HEK293 (cell line): ENCODE measurements around the gene AKAP5.
A peak's percentile ranks its signal among the peaks of the same experiment; 100 is the strongest.

Experiments used
- CTCF ChIA-PET: fragments of 350-600 bp; formaldehyde crosslinking; extraction: SDS; loops from one replicate; lab custom pipeline; 2021; ENCODE audit warnings: antibody characterized with exemption; lab: Yijun Ruan, JAX
- POLR2A ChIA-PET: fragments of 300-600 bp; formaldehyde crosslinking; extraction: SDS; loops from one replicate; lab custom pipeline; 2020; ENCODE audit warnings: antibody characterized with exemption, inconsistent platforms; lab: Yijun Ruan, JAX
- H3K27ac ChIP-seq: fragments of 200-500 bp; sonication (Bioruptor generic); 2 replicates; pipeline ENCODE4 v1.5.1; 2014; ENCODE audit warnings: low read depth, low read length, control low read depth, inconsistent platforms; ENCODE audit errors: extremely low read depth
- H3K36me3 ChIP-seq, 2 experiments: fragments of 200-500 bp in 1 of 2; sonication (Bioruptor generic) in 1 of 2; 1 replicate in 1 of 2; 2 replicates in 1 of 2; pipeline ENCODE4 v1.5.1; 2014 to 2017; ENCODE audit warnings: inconsistent platforms in 2 of 2, low read length in 2 of 2; ENCODE audit not compliant: control insufficient read depth in 2 of 2, insufficient read depth in 1 of 2
- H3K4me1 ChIP-seq: fragments of 200-500 bp; sonication (Bioruptor generic); 2 replicates; pipeline ENCODE4 v1.5.1; 2014; ENCODE audit warnings: mild to moderate bottlenecking, low read length, inconsistent platforms; ENCODE audit not compliant: control insufficient read depth, insufficient read depth
- H3K4me3 ChIP-seq: 2 replicates; pipeline ENCODE4 v1.5.1; 2011; ENCODE audit warnings: low read depth, mild to moderate bottlenecking, control low read depth, low read length, moderate library complexity
- H3K9me3 ChIP-seq: fragments of 200-500 bp; sonication (Bioruptor generic); 2 replicates; pipeline ENCODE4 v1.5.1; 2014; ENCODE audit warnings: low read depth, low read length, inconsistent platforms; ENCODE audit not compliant: control insufficient read depth, insufficient read depth
- GLIS2 ChIP-seq: fragments of 450-650 bp; formaldehyde crosslinking; IDR thresholded peaks from 2 replicates; pipeline ENCODE4 v1.5.1; 2016; ENCODE audit warnings: missing biosample characterization, missing genetic modification characterization
- YY1 ChIP-seq: fragments of 450-650 bp; formaldehyde crosslinking; IDR thresholded peaks from 2 replicates; pipeline ENCODE4 v1.5.1; 2018; ENCODE audit warnings: missing biosample characterization, missing genetic modification characterization
- ZBTB8A ChIP-seq: fragments of 450-650 bp; formaldehyde crosslinking; IDR thresholded peaks from 2 replicates; pipeline ENCODE4 v1.5.1; 2016; ENCODE audit warnings: missing biosample characterization, missing genetic modification characterization
- ZFHX2 ChIP-seq: fragments of 450-650 bp; formaldehyde crosslinking; conservative IDR thresholded peaks from 2 replicates; pipeline ENCODE4 v1.5.1; 2016; ENCODE audit warnings: missing biosample characterization, missing genetic modification characterization
- ZNF19 ChIP-seq: fragments of 450-650 bp; formaldehyde crosslinking; IDR thresholded peaks from 2 replicates; pipeline ENCODE4; 2016; ENCODE audit warnings: missing biosample characterization, missing genetic modification characterization, low read depth
- ZNF280C ChIP-seq: fragments of 450-650 bp; formaldehyde crosslinking; IDR thresholded peaks from 2 replicates; pipeline ENCODE4 v1.5.1; 2016; ENCODE audit warnings: missing biosample characterization, missing genetic modification characterization
- ZNF433 ChIP-seq: fragments of 450-650 bp; formaldehyde crosslinking; IDR thresholded peaks from 2 replicates; pipeline ENCODE4 v1.5.1; 2016; ENCODE audit warnings: missing biosample characterization, missing genetic modification characterization, low read depth
- ZNF514 ChIP-seq: fragments of 450-650 bp; formaldehyde crosslinking; IDR thresholded peaks from 2 replicates; pipeline ENCODE4 v1.5.1; 2016; ENCODE audit warnings: missing biosample characterization, missing genetic modification characterization
- ZNF544 ChIP-seq: fragments of 450-650 bp; formaldehyde crosslinking; IDR thresholded peaks from 2 replicates; pipeline ENCODE4 v1.5.0; 2017; ENCODE audit warnings: missing biosample characterization, missing genetic modification characterization
- ZNF561 ChIP-seq: fragments of 450-650 bp; IDR thresholded peaks from 2 replicates; pipeline ENCODE4 v1.5.1; 2018; ENCODE audit warnings: missing biosample characterization, missing genetic modification characterization, borderline replicate concordance
- TF ChIP-seq, protein P1 (sequence below): fragments of 450-650 bp; formaldehyde crosslinking; IDR thresholded peaks from 2 replicates; pipeline ENCODE4 v1.5.0; 2017; ENCODE audit warnings: missing biosample characterization, missing genetic modification characterization, borderline replicate concordance
- TF ChIP-seq, protein P2 (sequence below): fragments of 450-650 bp; formaldehyde crosslinking; IDR thresholded peaks from 2 replicates; pipeline ENCODE4 v1.5.1; 2016; ENCODE audit warnings: missing biosample characterization, missing genetic modification characterization

Gene AKAP5

DNA sequence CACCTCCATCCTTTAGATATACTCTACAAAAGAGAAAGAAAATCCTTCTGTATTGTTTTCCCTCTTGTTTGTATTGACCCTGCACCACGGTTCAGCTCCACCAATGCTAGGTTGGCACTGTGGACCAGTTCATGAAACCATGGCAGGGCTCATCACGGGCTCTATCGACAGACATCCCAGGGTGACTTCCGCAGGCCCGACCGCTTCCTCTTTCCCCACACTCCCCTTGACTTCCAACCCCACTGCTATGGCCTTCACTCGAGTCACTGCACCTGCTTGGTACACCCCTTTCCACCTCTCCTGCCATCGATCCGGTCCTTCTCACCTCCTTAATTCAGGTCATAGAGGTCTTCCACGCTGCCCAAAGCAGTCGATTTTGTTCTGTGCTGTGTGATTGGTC is 21.2 kb upstream of the AKAP5 start (continued):
- TF ChIP-seq ZNF544, result no peak

DNA sequence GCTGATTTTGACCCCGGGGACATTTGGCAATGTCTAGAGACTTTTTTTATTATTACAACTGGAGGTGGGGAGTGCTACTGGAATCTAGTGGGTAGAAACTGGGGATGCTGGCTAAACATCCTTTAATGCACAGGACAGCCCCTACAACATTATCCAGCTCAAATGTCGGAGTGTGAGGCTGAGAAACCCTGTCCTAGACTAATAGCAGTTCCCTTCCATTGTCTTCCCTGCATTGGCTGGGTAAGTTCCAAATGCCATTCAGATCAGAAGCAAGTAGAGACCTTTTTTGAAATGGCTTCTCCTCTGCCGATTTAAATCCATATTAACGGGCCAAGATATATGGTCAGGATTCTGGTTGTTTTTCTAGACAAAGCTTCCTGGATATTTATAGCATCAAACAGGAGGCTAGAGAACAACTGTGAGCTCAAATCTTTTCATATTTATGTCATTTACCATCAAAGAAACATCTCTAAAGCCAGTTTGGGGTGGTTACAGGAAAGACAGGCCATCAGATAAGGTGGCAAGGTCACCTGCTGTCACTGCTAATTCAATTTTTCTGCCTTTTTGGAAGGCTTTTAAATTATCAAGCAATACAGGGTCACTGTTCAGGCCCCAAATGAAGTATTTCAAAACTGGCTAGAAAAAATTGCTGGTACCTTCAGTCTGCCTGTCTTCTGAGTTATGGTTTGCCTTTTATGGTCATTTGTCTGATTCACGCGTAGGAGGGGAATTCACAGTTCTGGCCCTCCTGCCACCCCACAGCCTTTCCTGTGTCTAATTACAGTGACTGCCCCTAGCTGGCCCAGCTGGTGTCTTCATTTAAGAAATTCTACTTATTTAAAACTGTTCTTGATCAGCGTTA is 20.1 kb upstream of the AKAP5 start:
- H3K4me3 ChIP-seq, result no peak overlapping the region
- POLR2A ChIA-PET, result interaction anchor here (0.6 to 1.1 kb wide), 2 partner anchors 57 to 60 kb away, joined by 3 read pairs; partner anchors contain the start of genes MTHFD1 and ZBTB1
- peaks cover 44 to 93% of the 10 kb centered on the region in 2 experiments for H3K36me3 ChIP-seq

DNA sequence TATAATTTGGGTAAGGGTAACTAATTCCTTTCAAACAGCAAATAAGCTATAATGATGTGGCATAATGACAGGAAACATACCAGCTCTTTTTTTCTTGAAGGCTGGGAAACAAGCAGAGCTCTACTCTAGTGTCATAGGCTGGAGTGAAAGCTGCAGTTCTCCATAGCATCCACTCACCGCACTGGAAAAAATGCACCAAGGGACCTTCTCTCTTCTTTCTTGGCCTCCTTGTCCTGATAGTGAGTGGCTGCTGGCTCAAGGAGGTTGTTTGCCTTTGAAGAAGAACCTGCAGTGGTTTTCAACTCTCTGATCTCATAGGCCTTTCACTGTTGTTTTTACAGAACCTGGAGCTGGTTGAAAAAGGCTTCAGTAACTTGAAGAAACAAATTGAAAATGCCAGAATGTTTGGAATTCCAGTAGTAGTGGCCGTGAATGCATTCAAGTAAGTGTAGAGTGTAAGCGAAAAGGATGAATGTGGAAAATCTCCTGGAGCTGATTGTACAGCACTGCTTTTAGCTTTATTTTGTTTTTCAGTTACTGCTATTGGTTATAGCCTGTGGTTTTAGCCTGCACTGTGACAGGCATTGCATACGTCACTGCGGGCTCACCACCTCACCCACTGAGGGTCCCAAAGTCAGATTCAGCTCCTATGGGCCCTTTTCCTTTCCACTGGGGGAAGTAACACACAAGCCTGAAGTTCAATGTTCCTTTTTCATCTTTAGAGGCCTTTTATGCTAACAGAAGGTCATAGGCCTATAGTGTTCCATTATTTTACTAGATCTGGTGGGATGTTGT is 17.2 kb upstream of the AKAP5 start:
- Histone ChIP-seq H3K27ac (no peak overlapping the region), H3K4me1 (no peaks in the 10 kb centered on the region), H3K4me3 (no peak overlapping the region), H3K9me3 (no peaks in the 10 kb centered on the region), H3K36me3 (peaks cover 59 to 88% of the 10 kb centered on the region in 2 experiments)
- TF ChIP-seq ZNF561 (no peak), YY1 (tag by site-specific recombination) (no peak), ZBTB8A (no peak), GLIS2 (tag by site-specific recombination) (no peak)
- TF ChIP-seq, protein P1, sequence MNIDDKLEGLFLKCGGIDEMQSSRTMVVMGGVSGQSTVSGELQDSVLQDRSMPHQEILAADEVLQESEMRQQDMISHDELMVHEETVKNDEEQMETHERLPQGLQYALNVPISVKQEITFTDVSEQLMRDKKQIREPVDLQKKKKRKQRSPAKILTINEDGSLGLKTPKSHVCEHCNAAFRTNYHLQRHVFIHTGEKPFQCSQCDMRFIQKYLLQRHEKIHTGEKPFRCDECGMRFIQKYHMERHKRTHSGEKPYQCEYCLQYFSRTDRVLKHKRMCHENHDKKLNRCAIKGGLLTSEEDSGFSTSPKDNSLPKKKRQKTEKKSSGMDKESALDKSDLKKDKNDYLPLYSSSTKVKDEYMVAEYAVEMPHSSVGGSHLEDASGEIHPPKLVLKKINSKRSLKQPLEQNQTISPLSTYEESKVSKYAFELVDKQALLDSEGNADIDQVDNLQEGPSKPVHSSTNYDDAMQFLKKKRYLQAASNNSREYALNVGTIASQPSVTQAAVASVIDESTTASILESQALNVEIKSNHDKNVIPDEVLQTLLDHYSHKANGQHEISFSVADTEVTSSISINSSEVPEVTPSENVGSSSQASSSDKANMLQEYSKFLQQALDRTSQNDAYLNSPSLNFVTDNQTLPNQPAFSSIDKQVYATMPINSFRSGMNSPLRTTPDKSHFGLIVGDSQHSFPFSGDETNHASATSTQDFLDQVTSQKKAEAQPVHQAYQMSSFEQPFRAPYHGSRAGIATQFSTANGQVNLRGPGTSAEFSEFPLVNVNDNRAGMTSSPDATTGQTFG (tag by site-specific recombination), result no peak
- TF ChIP-seq, protein P2, sequence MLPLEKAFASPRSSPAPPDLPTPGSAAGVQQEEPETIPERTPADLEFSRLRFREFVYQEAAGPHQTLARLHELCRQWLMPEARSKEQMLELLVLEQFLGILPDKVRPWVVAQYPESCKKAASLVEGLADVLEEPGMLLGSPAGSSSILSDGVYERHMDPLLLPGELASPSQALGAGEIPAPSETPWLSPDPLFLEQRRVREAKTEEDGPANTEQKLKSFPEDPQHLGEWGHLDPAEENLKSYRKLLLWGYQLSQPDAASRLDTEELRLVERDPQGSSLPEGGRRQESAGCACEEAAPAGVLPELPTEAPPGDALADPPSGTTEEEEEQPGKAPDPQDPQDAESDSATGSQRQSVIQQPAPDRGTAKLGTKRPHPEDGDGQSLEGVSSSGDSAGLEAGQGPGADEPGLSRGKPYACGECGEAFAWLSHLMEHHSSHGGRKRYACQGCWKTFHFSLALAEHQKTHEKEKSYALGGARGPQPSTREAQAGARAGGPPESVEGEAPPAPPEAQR (tag by site-specific recombination), result no peak
- ChIA-PET POLR2A (no interaction called here), CTCF (interaction anchor here (0.9 kb wide), 1 partner anchor 18 kb away, joined by 8 read pairs; no protein-coding TSS in a partner anchor)

More for the DNA sequence above, 20.1 kb upstream of the AKAP5 start:
- Histone ChIP-seq H3K9me3 (no peaks in the 10 kb centered on the region), H3K27ac (no peak overlapping the region), H3K4me1 (no peaks in the 10 kb centered on the region)
- no peak for TF ChIP-seq ZNF514 (tag by site-specific recombination)
- TF ChIP-seq ZFHX2 (tag by site-specific recombination), result 0 out of 2 replicates have a peak, but pooled peaks have one; percentile 11
- no peak for TF ChIP-seq ZNF19 (tag by site-specific recombination)
- no peak for TF ChIP-seq ZNF280C (tag by site-specific recombination)
- no peak for TF ChIP-seq ZNF433
- CTCF ChIA-PET, result interaction anchor here (0.6 to 2.8 kb wide), 7 partner anchors 9 to 192 kb away, joined by 3 to 16 read pairs (median 4); partner anchors contain the start of gene AKAP5
